GM19467 (cell line): ENCODE data around the gene EXTL2.
"Not testable (repeated sequence)": the region's sequence is repeated elsewhere in the genome, so short reads cannot be mapped to it uniquely, and the experiment has no call there.

Experiments used
- ATAC-seq: cut with Tn5 transposase; IDR thresholded peaks from one replicate; pipeline ENCODE4 v1.9.1; 2021; ENCODE audit warnings: mild to moderate bottlenecking, moderate library complexity; ENCODE audit not compliant: unreplicated experiment

EXTL2 gene

DNA sequence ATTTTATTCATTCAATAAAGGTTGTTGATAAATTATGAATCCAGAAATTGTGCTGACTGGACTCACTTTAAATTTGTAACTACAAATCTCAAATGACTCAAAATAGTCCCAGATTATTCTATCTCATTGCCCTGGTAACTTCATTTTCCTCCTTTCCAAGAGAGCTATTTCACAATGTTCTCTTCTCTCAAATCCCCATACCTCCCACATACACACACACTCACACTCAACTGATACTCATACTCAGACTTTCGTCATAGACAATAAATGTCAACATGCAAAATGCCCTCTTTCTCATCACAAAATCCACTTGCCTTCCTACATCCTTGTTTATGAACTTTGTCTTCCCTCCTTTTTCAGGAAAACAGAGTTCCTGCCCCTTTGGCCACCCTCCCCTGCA lies 33.3 kb downstream of the EXTL2 start:
- no peak for ATAC-seq

DNA sequence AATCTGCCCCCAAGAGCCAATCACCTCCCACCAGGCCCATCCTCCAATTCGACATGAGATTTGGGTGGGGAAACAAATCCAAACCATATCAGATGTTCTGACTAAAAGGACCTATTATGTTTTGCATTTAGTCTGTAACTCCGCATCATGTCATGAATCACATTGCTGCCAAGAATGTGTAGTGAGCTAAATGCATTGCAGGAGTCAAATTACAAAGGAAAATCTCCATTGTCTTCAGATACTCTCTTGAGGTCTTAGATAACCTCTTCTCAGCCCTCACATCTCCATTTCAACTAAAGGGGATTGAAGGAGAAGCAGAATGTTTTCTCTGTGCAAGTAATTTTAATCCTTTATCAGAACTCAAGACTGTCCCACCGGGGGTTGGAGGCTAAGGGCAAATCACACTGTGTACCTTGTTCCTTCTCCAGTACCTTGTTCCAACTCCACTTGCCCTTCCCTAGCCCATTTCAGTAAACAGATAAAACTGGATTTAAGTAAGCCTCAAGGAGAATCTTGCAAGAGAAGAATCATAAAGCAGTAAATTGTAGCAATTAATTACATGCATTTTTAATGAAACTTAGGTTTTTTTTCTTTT lies 34.1 kb downstream of the EXTL2 start:
- no peak for ATAC-seq

DNA sequence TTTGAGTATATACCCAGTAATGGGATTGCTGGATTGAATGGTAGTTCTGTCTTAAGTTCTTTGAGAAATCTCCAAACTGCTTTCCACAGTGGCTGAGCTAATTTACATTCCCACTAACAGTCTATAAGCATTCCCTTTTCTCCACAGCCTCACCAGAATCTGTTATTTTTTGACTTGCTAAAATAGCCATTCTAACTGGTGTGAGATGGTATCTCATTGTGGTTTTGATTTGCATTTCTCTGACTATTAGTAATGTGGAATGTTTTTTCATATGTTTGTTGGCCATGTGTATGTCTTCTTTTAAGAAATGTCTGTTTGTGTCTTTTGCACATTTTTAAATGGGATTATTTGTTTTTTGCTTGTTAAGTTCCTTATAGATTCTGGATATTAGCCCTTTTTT lies 39.5 kb downstream of the EXTL2 start:
- ATAC-seq = not testable (repeated sequence)

DNA sequence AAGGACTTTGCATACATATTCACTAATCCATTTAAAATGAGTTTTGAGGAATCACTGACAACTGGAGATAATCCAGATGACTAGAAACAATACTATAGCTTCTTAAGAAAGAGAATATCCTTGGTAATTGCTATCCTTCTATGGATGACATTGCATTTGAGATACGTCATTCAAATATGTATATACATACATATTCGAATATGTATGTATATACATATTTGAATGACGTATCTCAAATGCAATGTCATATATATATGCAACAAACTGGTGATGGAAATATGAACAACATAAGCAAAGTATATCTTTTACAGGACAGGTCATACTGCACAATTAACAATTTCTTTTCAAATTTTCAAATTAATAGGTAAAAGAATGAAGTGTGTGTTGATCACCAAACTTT lies 41.7 kb downstream of the EXTL2 start:
- no peak for ATAC-seq

DNA sequence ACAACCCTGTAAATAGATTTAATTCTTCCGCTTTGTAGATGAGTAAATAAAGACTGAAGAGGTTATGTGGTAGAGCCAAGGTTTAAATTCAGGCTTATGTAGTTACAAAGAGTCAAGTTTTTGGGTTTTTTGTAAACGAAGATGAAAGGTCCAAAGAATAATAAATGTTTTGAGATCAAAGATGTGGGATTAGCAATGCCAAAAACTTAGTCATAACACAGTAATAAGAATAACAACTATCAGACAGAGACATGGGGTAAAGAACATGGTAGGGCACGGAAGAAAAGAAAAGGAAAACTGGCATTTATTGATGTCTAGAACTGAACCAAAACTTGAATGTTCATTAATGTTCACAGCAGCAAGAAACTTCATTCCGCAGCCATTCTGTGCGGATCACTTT lies 42.9 kb downstream of the EXTL2 start:
- ATAC-seq = no peak

DNA sequence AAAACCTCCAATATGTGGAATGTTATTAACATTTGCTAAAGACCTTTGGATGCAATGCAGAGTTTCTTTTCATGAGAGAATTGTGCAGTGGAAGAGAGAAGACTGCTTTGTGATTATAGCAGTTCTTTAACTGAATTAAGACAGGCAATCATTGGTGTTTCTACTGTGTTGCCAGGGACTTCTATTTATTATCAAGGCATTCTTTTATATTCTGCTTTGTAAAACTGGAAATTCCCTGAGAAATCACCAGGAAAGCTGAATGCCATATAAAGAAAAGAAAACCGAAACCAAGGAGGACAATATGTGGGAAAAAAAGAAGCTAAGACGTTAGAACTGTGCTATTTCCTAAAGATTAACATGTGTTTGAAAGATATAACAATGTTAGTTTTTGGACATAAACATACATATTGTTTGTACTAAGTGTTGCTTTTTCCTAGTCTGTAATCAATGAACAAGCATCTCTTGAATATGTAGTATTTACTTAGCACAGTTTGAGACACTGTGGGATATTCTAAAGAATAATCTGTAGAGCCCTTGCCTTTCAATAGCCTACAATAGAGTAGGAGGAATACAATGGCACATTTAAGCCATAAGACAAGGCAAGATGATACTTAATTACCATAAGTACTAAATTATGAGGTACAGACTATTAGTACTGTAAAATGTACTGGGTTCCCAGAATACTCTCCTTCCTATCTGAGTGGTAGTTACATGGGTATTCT lies 47.1 kb downstream of the EXTL2 start:
- ATAC-seq = no peak

DNA sequence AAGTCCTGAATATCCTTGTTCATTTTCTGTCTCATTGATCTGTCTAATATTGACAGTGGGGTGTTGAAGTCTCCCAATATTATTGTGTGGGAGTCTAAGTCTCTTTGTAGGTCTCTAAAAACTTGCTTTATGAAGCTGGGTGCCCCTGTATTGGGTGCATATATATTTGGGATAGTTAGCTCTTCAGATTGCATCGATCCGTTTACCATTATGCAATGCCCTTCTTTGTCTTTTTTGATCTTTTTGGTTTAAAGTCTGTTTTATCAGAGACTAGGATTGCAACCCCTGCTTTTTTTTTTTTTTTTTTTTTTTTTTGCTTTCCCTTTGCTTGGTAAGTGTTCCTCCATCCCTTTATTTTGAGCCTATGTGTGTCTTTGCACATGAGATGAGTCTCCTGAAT lies 51.5 kb downstream of the EXTL2 start:
- not testable (repeated sequence) for ATAC-seq

DNA sequence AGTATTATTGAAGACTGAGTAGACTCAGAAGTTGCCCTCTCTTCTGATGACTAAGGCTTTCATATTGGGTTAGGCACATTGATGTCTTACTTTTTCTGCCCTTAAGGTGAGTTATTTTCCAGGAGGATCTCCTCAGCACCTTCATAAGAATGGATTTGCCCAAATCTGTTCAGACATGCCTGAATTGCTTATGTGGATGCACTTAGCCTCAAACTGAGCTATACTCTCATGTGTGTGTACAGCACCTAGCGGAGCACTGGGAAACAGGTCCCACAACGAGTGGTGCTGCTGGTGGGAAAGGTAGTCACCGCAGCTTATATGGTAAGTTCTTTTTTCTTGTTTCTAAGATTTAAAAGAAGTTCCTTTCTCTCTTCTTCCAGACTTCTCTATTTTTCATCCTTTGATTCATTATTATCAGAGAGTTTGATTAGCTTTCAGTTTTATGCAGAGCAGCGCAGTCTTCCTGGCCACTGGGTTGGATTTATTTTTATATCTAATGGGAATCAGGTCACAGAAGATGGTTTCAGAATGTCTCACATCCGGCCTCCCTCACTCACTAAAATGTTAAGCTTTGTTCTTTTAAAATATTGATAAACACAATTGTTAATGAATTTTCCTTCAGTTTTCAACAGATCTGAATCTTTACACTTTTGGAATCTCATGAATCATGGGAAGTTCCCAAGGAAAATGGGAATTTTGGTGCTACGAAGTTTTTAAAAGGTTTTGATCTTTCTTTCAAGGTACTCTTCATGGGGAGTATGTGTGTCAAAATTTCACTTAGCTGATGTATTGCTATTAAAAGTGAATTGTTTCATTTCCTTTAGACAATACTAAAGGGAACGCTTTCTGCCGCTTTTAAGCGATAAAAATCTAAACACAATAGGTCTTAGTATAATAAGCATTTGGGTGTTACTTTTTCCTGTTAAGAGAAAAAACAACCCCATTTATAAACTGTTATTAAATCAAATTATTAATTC lies 58.5 kb downstream of the EXTL2 start:
- ATAC-seq = no peak

DNA sequence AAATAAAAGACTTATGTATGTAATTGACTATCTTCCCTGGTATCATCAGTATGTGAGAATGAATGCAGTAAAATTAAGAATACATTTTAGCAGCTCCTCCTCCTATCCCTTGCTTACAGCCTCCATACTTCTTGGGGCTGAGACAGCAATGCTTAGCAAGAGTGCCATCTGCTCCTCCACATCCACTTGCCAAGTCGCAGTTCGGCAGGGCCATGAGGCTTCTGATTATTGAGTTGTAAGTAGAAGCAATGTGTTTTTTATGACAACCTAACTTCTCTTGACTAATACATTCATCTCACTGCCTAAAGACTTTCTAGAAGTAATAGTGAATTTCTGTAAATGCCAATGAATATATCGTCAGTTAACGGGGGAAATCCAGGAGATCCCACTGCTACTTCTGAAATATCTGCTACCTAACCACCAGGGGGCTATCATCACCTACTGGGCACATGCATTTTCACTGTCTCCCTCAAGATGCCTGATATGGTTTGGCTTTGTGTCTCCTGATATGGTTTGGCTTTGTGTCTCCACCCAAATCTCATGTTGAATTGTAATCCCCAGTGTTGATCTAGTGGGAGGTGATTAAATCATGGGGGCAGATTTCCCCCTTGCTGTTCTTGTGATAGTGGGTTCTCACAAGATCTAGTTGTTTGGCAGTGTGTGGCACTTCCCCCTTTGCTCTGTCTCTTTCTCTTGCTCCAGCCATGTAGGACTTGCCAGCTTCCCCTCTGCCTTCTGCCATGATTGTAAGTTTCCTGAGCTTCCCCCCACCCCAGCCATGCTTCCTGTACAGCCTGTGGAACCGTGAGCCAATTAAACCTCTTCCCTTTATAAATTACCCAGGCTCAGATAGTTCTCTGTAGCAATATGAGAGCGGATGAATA lies 59.6 kb downstream of the EXTL2 start:
- ATAC-seq = no peak

DNA sequence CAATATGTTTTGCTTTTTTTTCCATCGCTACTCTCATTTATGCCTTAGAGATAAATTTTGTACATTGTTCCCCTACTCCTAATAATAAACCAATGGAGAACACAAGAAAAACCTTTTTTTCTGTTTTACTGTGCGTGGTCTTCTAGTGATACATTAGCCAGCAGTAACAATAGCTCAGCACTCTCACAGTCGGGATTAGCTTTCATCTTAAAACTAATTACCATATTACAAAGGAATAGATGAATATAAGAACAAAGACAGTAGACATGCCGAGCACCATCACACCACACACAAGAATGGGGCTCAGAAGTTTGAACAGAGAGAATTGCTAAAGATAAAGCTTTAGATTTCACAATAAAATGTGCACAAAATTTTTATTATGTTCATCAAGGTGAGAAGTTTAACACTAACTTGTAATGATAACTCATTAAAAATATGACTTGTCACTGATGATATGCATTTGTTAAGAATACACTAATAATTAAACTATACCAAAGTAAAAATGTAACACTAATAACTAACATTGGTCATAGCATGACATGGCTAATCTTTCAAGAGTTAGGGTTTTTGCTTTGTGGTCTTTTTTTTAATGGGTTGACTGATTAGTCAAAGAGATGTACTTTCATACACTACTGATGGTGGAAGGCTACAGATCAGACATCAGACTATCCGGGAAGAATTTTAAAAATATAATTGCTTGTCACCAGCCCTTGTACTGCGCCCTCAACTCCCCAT lies 61.8 kb downstream of the EXTL2 start:
- ATAC-seq = no peak

DNA sequence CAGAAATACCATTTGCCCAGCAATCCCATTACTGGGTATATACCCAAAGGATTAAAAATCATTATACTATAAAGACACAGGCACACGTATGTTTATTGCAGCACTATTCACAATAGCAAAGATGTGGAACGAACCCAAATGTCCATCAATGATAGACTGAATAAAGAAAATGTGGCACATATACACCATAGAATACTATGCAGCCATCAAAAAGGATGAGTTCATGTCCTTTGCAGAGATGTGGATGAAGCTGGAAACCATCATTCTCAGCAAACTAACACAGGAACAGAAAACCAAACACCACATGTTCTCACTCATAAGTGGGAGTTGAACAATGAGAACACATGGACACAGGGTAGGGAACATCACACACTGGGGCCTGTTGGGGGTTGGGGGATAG lies 69.0 kb downstream of the EXTL2 start:
- not testable (repeated sequence) for ATAC-seq
